Astrocyte of the spinal cord (primary cell): ENCODE measurements around the gene NLGN2.

Experiments used
- DNase-seq: peaks from one replicate; pipeline ENCODE4 v3.0.0; 2011; ENCODE audit warnings: low read depth, low spot score
- H3K4me3 ChIP-seq: 2 replicates; pipeline ENCODE4 v1.5.1; 2011; ENCODE audit warnings: low read depth, mild to moderate bottlenecking, low read length, moderate library complexity
- CTCF ChIP-seq: IDR thresholded peaks from 2 replicates; pipeline ENCODE4 v1.5.1; 2012; ENCODE audit warnings: low read depth, mild to moderate bottlenecking, low read length, inconsistent platforms
- in situ Hi-C: cut with HindIII; loops from 2 replicates; pipeline ENCODE4 v1.10.0; 2017; ENCODE audit warnings: low sequenced_read_pairs

Gene NLGN2

GRCh38 chr17:7435676-7436555 lies 28.3 kb downstream of the NLGN2 start:
- DNase-seq, result no peak
- in situ Hi-C loops, result no loop called here

GRCh38 chr17:7436556-7437368 lies 29.1 kb downstream of the NLGN2 start:
- TF ChIP-seq CTCF, result peak; percentile 63
- in situ Hi-C loops, result no loop called here
- DNase-seq, result peak; percentile 65
- peak overlapping the region; percentile 15 for H3K4me3 ChIP-seq

More at GRCh38 chr17:7435676-7436555, 28.3 kb downstream of the NLGN2 start:
- peak; percentile 23 for TF ChIP-seq CTCF
- H3K4me3 ChIP-seq, result peak overlapping the region; percentile 40

GRCh38 chr17:7437369-7437863 lies 29.8 kb downstream of the NLGN2 start:
- DNase-seq, result no peak
- TF ChIP-seq CTCF, result no peak
- H3K4me3 ChIP-seq, result peak overlapping the region; percentile 15
- in situ Hi-C loops, result no loop called here

GRCh38 chr17:7437950-7438614 lies 30.4 kb downstream of the NLGN2 start:
- no peak for DNase-seq
- TF ChIP-seq CTCF, result no peak
- peak overlapping the region; percentile 27 for H3K4me3 ChIP-seq
- in situ Hi-C loops, result no loop called here

- peak overlapping the region; percentile 27 for H3K4me3 ChIP-seq
- no peak for TF ChIP-seq CTCF
- DNase-seq, result no peak
- in situ Hi-C loops, result no loop called here
Measured at GRCh38 chr17:7438656-7439460, 31.2 kb downstream of the NLGN2 start.
